HepG2 (cell line): ENCODE data around the gene CRYM. TPM values are rescaled to one million over a fixed set of nuclear protein-coding genes. Genes with fewer than 3 reads are reported as not detected.

Source experiments
- ATF1 ChIP-seq: IDR thresholded peaks from 2 replicates; pipeline ENCODE4 v1.6.1; 2016; ENCODE audit warnings: mild to moderate bottlenecking, control low read depth
- CEBPB ChIP-seq: IDR thresholded peaks from 2 replicates; pipeline ENCODE4 v1.6.1; 2011; ENCODE audit warnings: low read depth, low read length, improper control_type of control experiment, borderline replicate concordance
- HCFC1 ChIP-seq: fragments of 150-350 bp; IDR thresholded peaks from 2 replicates; pipeline ENCODE4 v1.6.1; 2014; ENCODE audit warnings: low read depth, low read length
- HDAC2 ChIP-seq: sonication (generic); formaldehyde crosslinking; IDR thresholded peaks from 2 replicates; pipeline ENCODE4 v1.4.0; 2020; ENCODE audit warnings: missing genetic modification reagents
- KAT7 ChIP-seq: IDR thresholded peaks from 2 replicates; pipeline ENCODE4 v1.6.1; 2018; ENCODE audit warnings: borderline replicate concordance, missing compliant biosample characterization
- MED1 ChIP-seq: sonication (generic); formaldehyde crosslinking; IDR thresholded peaks from 2 replicates; pipeline ENCODE4 v1.4.0; 2020; ENCODE audit warnings: missing genetic modification reagents
- MED8 ChIP-seq: sonication (generic); formaldehyde crosslinking; IDR thresholded peaks from 2 replicates; pipeline ENCODE4 v1.8.1; 2023; ENCODE audit warnings: mild to moderate bottlenecking, missing genetic modification reagents; ENCODE audit not compliant: insufficient replicate concordance
- MYC ChIP-seq: sonication (generic); formaldehyde crosslinking; IDR thresholded peaks from 2 replicates; pipeline ENCODE4 v1.9.0; 2021; ENCODE audit warnings: missing genetic modification reagents, borderline replicate concordance
- NR2F1 ChIP-seq, 2 experiments: fragments of 450-650 bp in 1 of 2; formaldehyde crosslinking in 1 of 2; IDR thresholded peaks; 2 replicates each; pipeline versions ENCODE4 v1.5.0 to v1.6.1; 2016 to 2020; ENCODE audit warnings: mild to moderate bottlenecking in 1 of 2, missing compliant biosample characterization in 1 of 2, missing genetic modification reagents in 1 of 2, moderate library complexity in 1 of 2
- PAWR ChIP-seq: sonication (generic); formaldehyde crosslinking; IDR thresholded peaks from 2 replicates; pipeline ENCODE4 v1.4.0; 2020; ENCODE audit warnings: missing genetic modification reagents, mild to moderate bottlenecking, borderline replicate concordance
- SMAD9 ChIP-seq: sonication (generic); formaldehyde crosslinking; IDR thresholded peaks from 2 replicates; pipeline ENCODE4 v1.5.1; 2020; ENCODE audit warnings: mild to moderate bottlenecking, missing genetic modification reagents
- SUZ12 ChIP-seq: fragments of 150-350 bp; IDR thresholded peaks from 2 replicates; pipeline ENCODE4 v1.6.1; 2014; ENCODE audit warnings: low read depth, low read length
- ZBTB39 ChIP-seq: sonication (generic); formaldehyde crosslinking; IDR thresholded peaks from 2 replicates; pipeline ENCODE4 v1.5.0; 2020; ENCODE audit warnings: missing genetic modification reagents
- ZBTB42 ChIP-seq: sonication (generic); formaldehyde crosslinking; IDR thresholded peaks from 2 replicates; pipeline ENCODE4 v1.5.0; 2020; ENCODE audit warnings: mild to moderate bottlenecking, missing genetic modification reagents
- ZFY ChIP-seq: sonication (generic); formaldehyde crosslinking; IDR thresholded peaks from 2 replicates; pipeline ENCODE4 v1.4.0; 2020; ENCODE audit warnings: missing genetic modification reagents
- ZNF468 ChIP-seq: sonication (generic); formaldehyde crosslinking; IDR thresholded peaks from 2 replicates; pipeline ENCODE4 v1.8.0; 2022; ENCODE audit warnings: mild to moderate bottlenecking, moderate library complexity, missing genetic modification reagents
- ZNF569 ChIP-seq: sonication (generic); formaldehyde crosslinking; IDR thresholded peaks from 2 replicates; pipeline ENCODE4 v1.5.0; 2020; ENCODE audit warnings: mild to moderate bottlenecking, missing genetic modification reagents, moderate library complexity, borderline replicate concordance
- ZNF574 ChIP-seq: sonication (generic); formaldehyde crosslinking; IDR thresholded peaks from 2 replicates; pipeline ENCODE4 v1.4.0; 2020; ENCODE audit warnings: missing genetic modification reagents
- ZNF687 ChIP-seq: sonication (generic); formaldehyde crosslinking; IDR thresholded peaks from 2 replicates; pipeline ENCODE4 v1.5.1; 2020; ENCODE audit warnings: mild to moderate bottlenecking, missing genetic modification reagents, moderate library complexity
- ZNF766 ChIP-seq: sonication (generic); formaldehyde crosslinking; IDR thresholded peaks from 2 replicates; pipeline ENCODE4 v1.5.0; 2020; ENCODE audit warnings: missing genetic modification reagents, borderline replicate concordance
- ZNF790 ChIP-seq: sonication (generic); formaldehyde crosslinking; IDR thresholded peaks from 2 replicates; pipeline ENCODE4 v1.8.0; 2022; ENCODE audit warnings: missing genetic modification reagents, mild to moderate bottlenecking, borderline replicate concordance
- polyA plus RNA-seq, 8 experiments: library from polyadenylated mRNA; depleted of rRNA in 3 of 8; stranded (reverse) in 7 of 8; unstranded in 1 of 8; fragments of >200 nt; fragmentation: Illumina TruSeq in 4 of 8; extraction: Trizol in 4 of 8; gene quantifications; 2 replicates each; pipeline versions ENCODE4 v1.2.1 to v1.2.3, GENCODE V29; 2011 to 2016; ENCODE audit warnings: low read depth in 4 of 8, missing spikeins in 1 of 8, mixed read lengths in 1 of 8; ENCODE audit not compliant: insufficient read depth in 1 of 8
- total RNA-seq, 5 experiments: library from RNA; depleted of rRNA; stranded (reverse); fragments of >200 nt; fragmentation: Illumina TruSeq; extraction: Trizol; gene quantifications; 2 replicates each; pipeline ENCODE4 v1.2.3, GENCODE V29; 2016; ENCODE audit warnings: low read depth in 1 of 5

Gene CRYM
- total and polyA plus RNA-seq, 2 of the 13 experiments (the other 11 are each of a cell fraction or from before 2014, with no cell fraction given): 1.9 to 2.2 TPM

- peak; percentile 72; the same call in 1 of the 2 replicates for TF ChIP-seq KAT7 (CRISPR knock-in tag)
- no peak for TF ChIP-seq ZNF790 (CRISPR knock-in tag)
- TF ChIP-seq PAWR: no peak
- peak; percentile 89 for TF ChIP-seq ZNF574 (CRISPR knock-in tag)
- no peak for TF ChIP-seq CEBPB
- TF ChIP-seq ZBTB39 (CRISPR knock-in tag): no peak
- no peak for TF ChIP-seq SUZ12
- peak; percentile 60 to 86; a peak in 3 of 4 replicates for TF ChIP-seq NR2F1 (CRISPR knock-in tag; IDR thresholded peaks at IDR 0.05)
- TF ChIP-seq ZBTB42 (CRISPR knock-in tag): 0 out of 2 replicates have a peak, but pooled peaks have one; percentile 72
- TF ChIP-seq ZNF766: peak; percentile 95; the same call in 1 of the 2 replicates
- TF ChIP-seq ZNF687 (CRISPR knock-in tag): no peak
- no peak for TF ChIP-seq ZNF468 (CRISPR knock-in tag)
- TF ChIP-seq MED8: no peak
- TF ChIP-seq ZNF569 (CRISPR knock-in tag): no peak
- TF ChIP-seq MED1 (CRISPR knock-in tag): peak; percentile 95
- TF ChIP-seq SMAD9 (CRISPR knock-in tag): no peak
- no peak for TF ChIP-seq HCFC1
- TF ChIP-seq ZFY (CRISPR knock-in tag): no peak
- peak; percentile 23; the same call in 1 of the 2 replicates for TF ChIP-seq MYC (CRISPR knock-in tag)
- peak; percentile 96 for TF ChIP-seq HDAC2 (CRISPR knock-in tag)
- peak; percentile 77 for TF ChIP-seq ATF1 (CRISPR knock-in tag)
Observed at GRCh38 chr16:21233521-21234150, 44.5 kb downstream of the CRYM start, which contains the start of gene ANKS4B (continued).
